Progenitor cell of endocrine pancreas (in vitro differentiated cells): ENCODE results near the gene FAM131B. TPM values are rescaled to one million over a fixed set of nuclear protein-coding genes. Genes with fewer than 3 reads are reported as not detected.

Experiments
- DNase-seq: peaks from one replicate; pipeline ENCODE4 v3.0.0; 2021; ENCODE audit warnings: low spot score; ENCODE audit not compliant: unreplicated experiment
- H3K27ac Mint-ChIP-seq: 2 replicates; pipeline ENCODE4 v1.8.0; 2021; ENCODE audit warnings: mild to moderate bottlenecking, moderate library complexity, mixed read lengths
- H3K27me3 Mint-ChIP-seq: 2 replicates; pipeline ENCODE4 v1.8.0; 2021; ENCODE audit warnings: mixed read lengths
- H3K36me3 Mint-ChIP-seq: 2 replicates; pipeline ENCODE4 v1.8.0; 2022; ENCODE audit warnings: mixed read lengths; ENCODE audit not compliant: insufficient read depth
- H3K4me1 Mint-ChIP-seq: 2 replicates; pipeline ENCODE4 v1.8.0; 2021; ENCODE audit warnings: low read depth, mixed read lengths
- H3K4me3 Mint-ChIP-seq: 2 replicates; pipeline ENCODE4 v1.8.0; 2021; ENCODE audit warnings: low read depth, mild to moderate bottlenecking, moderate library complexity, mixed read lengths
- H3K9me3 Mint-ChIP-seq: 2 replicates; pipeline ENCODE4 v1.8.0; 2021; ENCODE audit warnings: low read depth, mixed read lengths
- microRNA-seq: library from miRNA; unstranded; fragments of <30 nt; microRNA quantifications from one replicate; pipeline ENCODE4 v1.1.0, GENCODE V29; 2020; ENCODE audit warnings: borderline number of aligned reads; ENCODE audit not compliant: unreplicated experiment
- total RNA-seq: library from RNA; stranded (reverse); gene quantifications from 2 replicates; pipeline ENCODE4 v1.2.1, GENCODE V29; 2021
- TF ChIP-seq, protein P1 (sequence below): fragments of 200-600 bp; sonication (generic); IDR thresholded peaks from one replicate; pipeline ENCODE4 v1.5.0; 2021; ENCODE audit warnings: antibody characterized with exemption, mild to moderate bottlenecking; ENCODE audit not compliant: unreplicated experiment

The FAM131B gene
- total RNA-seq, 1 donor from 2014 or later = 2.3 TPM

DNA sequence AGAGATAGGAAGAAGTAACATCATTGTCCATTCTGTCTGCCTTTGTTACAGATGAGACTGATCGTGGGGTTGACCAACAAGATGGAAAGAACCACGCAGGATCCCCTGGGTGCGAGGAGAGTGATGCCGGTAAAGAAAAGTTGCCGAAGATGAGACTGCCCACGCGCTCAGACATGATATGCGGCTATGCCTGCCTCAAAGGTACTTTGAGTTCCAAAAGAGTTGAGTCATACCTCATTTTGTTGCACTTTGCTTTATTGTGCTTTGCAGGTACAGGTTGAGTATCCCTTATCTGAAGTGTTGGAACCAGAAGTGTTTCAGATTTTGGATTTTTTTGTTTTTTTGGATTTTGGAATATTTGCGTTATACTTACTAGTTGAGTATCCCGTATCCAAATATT lies 58.8 kb downstream of the FAM131B start:
- H3K4me3 Mint-ChIP-seq = no peak overlapping the region
- H3K36me3 Mint-ChIP-seq = peaks cover 65% of the 10 kb centered on the region
- H3K9me3 Mint-ChIP-seq = no peaks in the 10 kb centered on the region
- no peaks in the 10 kb centered on the region for H3K27me3 Mint-ChIP-seq
- H3K4me1 Mint-ChIP-seq = peaks cover 5% of the 10 kb centered on the region
- TF ChIP-seq, protein P1, sequence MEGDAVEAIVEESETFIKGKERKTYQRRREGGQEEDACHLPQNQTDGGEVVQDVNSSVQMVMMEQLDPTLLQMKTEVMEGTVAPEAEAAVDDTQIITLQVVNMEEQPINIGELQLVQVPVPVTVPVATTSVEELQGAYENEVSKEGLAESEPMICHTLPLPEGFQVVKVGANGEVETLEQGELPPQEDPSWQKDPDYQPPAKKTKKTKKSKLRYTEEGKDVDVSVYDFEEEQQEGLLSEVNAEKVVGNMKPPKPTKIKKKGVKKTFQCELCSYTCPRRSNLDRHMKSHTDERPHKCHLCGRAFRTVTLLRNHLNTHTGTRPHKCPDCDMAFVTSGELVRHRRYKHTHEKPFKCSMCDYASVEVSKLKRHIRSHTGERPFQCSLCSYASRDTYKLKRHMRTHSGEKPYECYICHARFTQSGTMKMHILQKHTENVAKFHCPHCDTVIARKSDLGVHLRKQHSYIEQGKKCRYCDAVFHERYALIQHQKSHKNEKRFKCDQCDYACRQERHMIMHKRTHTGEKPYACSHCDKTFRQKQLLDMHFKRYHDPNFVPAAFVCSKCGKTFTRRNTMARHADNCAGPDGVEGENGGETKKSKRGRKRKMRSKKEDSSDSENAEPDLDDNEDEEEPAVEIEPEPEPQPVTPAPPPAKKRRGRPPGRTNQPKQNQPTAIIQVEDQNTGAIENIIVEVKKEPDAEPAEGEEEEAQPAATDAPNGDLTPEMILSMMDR = no peak
- no peak overlapping the region for H3K27ac Mint-ChIP-seq
- no peak for DNase-seq

Small RNA genes lying within 50 kb of the gene (microRNA-seq; reads per million reads assigned to microRNA genes)
- not detected for gene MIR6892

Other genes starting within 250 kb of the FAM131B start
- gene PIP, start 230.6 kb downstream of the FAM131B start, total RNA-seq = not detected in 2 replicates
- gene TAS2R39, start 179.3 kb downstream of the FAM131B start, total RNA-seq = not detected in 2 replicates
- gene TAS2R40, start 140.7 kb downstream of the FAM131B start, total RNA-seq = not detected in 2 replicates
- gene GSTK1, start 99.3 kb downstream of the FAM131B start, total RNA-seq = 110 and 114 TPM in 2 replicates
- gene TMEM139, start 77.8 kb downstream of the FAM131B start, total RNA-seq = 4.7 and 5.1 TPM in 2 replicates
- 65.5 and 68.9 TPM in 2 replicates for gene CASP2, start 74.4 kb downstream of the FAM131B start, total RNA-seq
- gene CLCN1, start 46.6 kb downstream of the FAM131B start, total RNA-seq = 0.09 and 0.14 TPM in 2 replicates
- gene ZYX, start 18.6 kb upstream of the FAM131B start, total RNA-seq = 65.4 and 69.0 TPM in 2 replicates
- 54.4 and 56.3 TPM in 2 replicates for gene EPHA1, start 46.1 kb upstream of the FAM131B start, total RNA-seq
- not detected in 2 replicates for gene TAS2R60, start 80.7 kb upstream of the FAM131B start, total RNA-seq
- gene TAS2R41, start 115.2 kb upstream of the FAM131B start, total RNA-seq = not detected in 2 replicates
- 1.9 and 2.4 TPM in 2 replicates for gene CTAGE15, start 209.1 kb upstream of the FAM131B start, total RNA-seq